Keratinocyte (primary cell): ENCODE data around the gene S100A7. TPM values are rescaled to one million over a fixed set of nuclear protein-coding genes. Genes with fewer than 3 reads are reported as not detected.
"Not testable (repeated sequence)": the region's sequence is repeated elsewhere in the genome, so short reads cannot be mapped to it uniquely, and the experiment has no call there.

ENCODE experiments used
- DNase-seq: peaks from one replicate; pipeline ENCODE4 v3.0.0-alpha.2; 2011; ENCODE audit warnings: low read depth, missing footprints, low spot score
- FAIRE-seq: peaks from 2 replicates; lab custom pipeline; 2011; peaks lifted over from hg19 to GRCh38; lab: Jason Lieb, UNC
- H2AFZ ChIP-seq: 2 replicates; pipeline ENCODE4 v1.6.0; 2012; ENCODE audit warnings: low read length, control low read depth, inconsistent platforms; ENCODE audit not compliant: control insufficient read depth
- H3K27ac ChIP-seq: 2 replicates; pipeline ENCODE4 v1.5.1; 2011; ENCODE audit warnings: low read length; ENCODE audit not compliant: control insufficient read depth, insufficient read depth
- H3K27me3 ChIP-seq: 3 replicates; pipeline ENCODE4 v1.6.0; 2011; ENCODE audit warnings: low read length; ENCODE audit not compliant: control insufficient read depth, insufficient read depth; ENCODE audit errors: extremely low read depth
- H3K36me3 ChIP-seq, 2 experiments: 2 replicates in 1 of 2; 3 replicates in 1 of 2; pipeline ENCODE4 v1.5.1; 2011; ENCODE audit warnings: low read length in 2 of 2, mild to moderate bottlenecking in 1 of 2; ENCODE audit not compliant: control insufficient read depth in 2 of 2, insufficient read depth in 2 of 2; ENCODE audit errors: extremely low read depth in 1 of 2
- H3K4me1 ChIP-seq: 3 replicates; pipeline ENCODE4 v1.5.1; 2011; ENCODE audit warnings: low read length; ENCODE audit not compliant: control insufficient read depth, insufficient read depth; ENCODE audit errors: extremely low read depth
- H3K4me2 ChIP-seq: 3 replicates; pipeline ENCODE4 v1.6.0; 2011; ENCODE audit warnings: low read depth, low read length; ENCODE audit not compliant: control insufficient read depth, insufficient read depth; ENCODE audit errors: extremely low read depth
- H3K4me3 ChIP-seq, 3 experiments: fragments of 200-600 bp in 1 of 3; sonication (generic) in 1 of 3; 2 replicates in 2 of 3; 3 replicates in 1 of 3; pipeline ENCODE4 v1.5.1; 2011 to 2016; ENCODE audit warnings: low read length in 3 of 3, mild to moderate bottlenecking in 3 of 3, control low read depth in 2 of 3, inconsistent platforms in 1 of 3, low read depth in 1 of 3, mixed read lengths in 1 of 3, mixed run types in 1 of 3, moderate library complexity in 1 of 3; ENCODE audit not compliant: control insufficient read depth in 2 of 3, insufficient read depth in 2 of 3; ENCODE audit errors: extremely low read depth in 1 of 3
- H3K79me2 ChIP-seq: 2 replicates; pipeline ENCODE4 v1.6.0; 2012; ENCODE audit warnings: low read length; ENCODE audit not compliant: control insufficient read depth, insufficient read depth
- H3K9ac ChIP-seq: 3 replicates; pipeline ENCODE4 v1.6.0; 2011; ENCODE audit warnings: low read length; ENCODE audit not compliant: control insufficient read depth, insufficient read depth; ENCODE audit errors: extremely low read depth
- H3K9me1 ChIP-seq: 3 replicates; pipeline ENCODE4 v1.6.0; 2011; ENCODE audit warnings: low read length; ENCODE audit not compliant: control insufficient read depth, insufficient read depth; ENCODE audit errors: extremely low read depth
- H3K9me3 ChIP-seq: 2 replicates; pipeline ENCODE4 v1.5.1; 2012; ENCODE audit warnings: low read depth, low read length; ENCODE audit not compliant: control insufficient read depth
- H4K20me1 ChIP-seq: 3 replicates; pipeline ENCODE4 v1.6.0; 2011; ENCODE audit warnings: low read length; ENCODE audit not compliant: control insufficient read depth, insufficient read depth; ENCODE audit errors: extremely low read depth
- CTCF ChIP-seq, 3 experiments: IDR thresholded peaks in 1 of 3; conservative IDR thresholded peaks in 1 of 3; optimal IDR thresholded peaks in 1 of 3; 2 replicates in 2 of 3; 3 replicates in 1 of 3; pipeline versions ENCODE3 to v1.5.1; 2011; ENCODE audit warnings: low read length in 3 of 3, mild to moderate bottlenecking in 3 of 3, moderate library complexity in 2 of 3, control low read depth in 1 of 3, inconsistent platforms in 1 of 3; ENCODE audit not compliant: insufficient read depth in 2 of 3; ENCODE audit errors: extremely low read depth in 1 of 3
- EZH2 ChIP-seq: IDR thresholded peaks from one replicate; pipeline ENCODE4 v1.6.1; 2012; ENCODE audit warnings: inconsistent platforms, mild to moderate bottlenecking, low read length, moderate library complexity
- dilution Hi-C: fragments of 300-500 bp; cut with MboI; formaldehyde crosslinking; loops from one replicate; pipeline ENCODE4 v1.7.0; 2020; ENCODE audit warnings: low sequenced_read_pairs; ENCODE audit not compliant: extremely low pct_ligation_motif_present
- polyA plus RNA-seq, 5 experiments: library from polyadenylated mRNA; depleted of rRNA in 3 of 5; stranded (reverse) in 3 of 5; stranded (forward) in 1 of 5; unstranded in 1 of 5; fragments of >200 nt; gene quantifications; 1 replicate in 1 of 5; 2 replicates in 3 of 5; 3 replicates in 1 of 5; pipeline versions ENCODE4 v1.2.1 to v1.2.3, GENCODE V29; 2011 to 2012; ENCODE audit warnings: missing spikeins in 2 of 5, low read depth in 1 of 5, low replicate concordance in 1 of 5

The S100A7 gene
- polyA plus RNA-seq, 1 donor (not counting 4 experiments of a cell fraction or from before 2014, with no cell fraction given): 31.2 TPM

- TF ChIP-seq CTCF (optimal IDR thresholded peaks at IDR 0.05 in 1 of 3, IDR thresholded peaks at IDR 0.05 in 1 of 3, conservative IDR thresholded peaks at IDR 0.05 in 1 of 3; ENCODE audit: extremely low read depth in 1 of 3, insufficient read depth in 2 of 3, low read length in 3 of 3) (no peak), EZH2 (no peak)
These were observed 6.5 kb upstream of the S100A7 start for GRCh38 chr1:153466908-153467307.

GRCh38 chr1:153465811-153466636, 5.6 kb upstream of the S100A7 start:
- Histone ChIP-seq H3K9me3 (no peaks in the 10 kb centered on the region), H3K36me3 (no peaks in the 10 kb centered on the region), H4K20me1 (no peaks in the 10 kb centered on the region), H3K4me3 (no peak overlapping the region), H3K79me2 (no peaks in the 10 kb centered on the region), H3K9me1 (no peaks in the 10 kb centered on the region), H3K9ac (no peak overlapping the region), H2AFZ (no peak overlapping the region), H3K27me3 (no peaks in the 10 kb centered on the region), H3K4me1 (peaks cover 5% of the 10 kb centered on the region), H3K27ac (no peak overlapping the region), H3K4me2 (no peak overlapping the region)
- dilution Hi-C loops: no loop called here
- DNase-seq (no peak), FAIRE-seq (peak; percentile 58)
- TF ChIP-seq CTCF (optimal IDR thresholded peaks at IDR 0.05 in 1 of 3, IDR thresholded peaks at IDR 0.05 in 1 of 3, conservative IDR thresholded peaks at IDR 0.05 in 1 of 3; ENCODE audit: extremely low read depth in 1 of 3, insufficient read depth in 2 of 3, low read length in 3 of 3) (peak; percentile 79 to 91 (median 83)), EZH2 (no peak)

More at GRCh38 chr1:153466908-153467307, 6.5 kb upstream of the S100A7 start:
- no peak overlapping the region for H3K4me2 ChIP-seq
- DNase-seq: no peak
- H3K9me3 ChIP-seq: no peaks in the 10 kb centered on the region
- no peak overlapping the region for H3K4me3 ChIP-seq
- H3K27me3 ChIP-seq: no peaks in the 10 kb centered on the region
- no peaks in the 10 kb centered on the region for H3K79me2 ChIP-seq
- peaks cover 5% of the 10 kb centered on the region for H3K4me1 ChIP-seq
- FAIRE-seq: no peak
- dilution Hi-C loops: no loop called here
- no peaks in the 10 kb centered on the region for H3K9me1 ChIP-seq
- no peaks in the 10 kb centered on the region for H4K20me1 ChIP-seq
- H3K27ac ChIP-seq: no peak overlapping the region
- H3K9ac ChIP-seq: no peak overlapping the region
- H3K36me3 ChIP-seq: no peaks in the 10 kb centered on the region
- H2AFZ ChIP-seq: no peak overlapping the region

- H3K9ac ChIP-seq, H3K4me3 ChIP-seq, H3K9me3 ChIP-seq, dilution Hi-C loops, FAIRE-seq, H3K9me1 ChIP-seq, H3K36me3 ChIP-seq, H3K4me1 ChIP-seq, H3K79me2 ChIP-seq, H2AFZ ChIP-seq, H3K4me2 ChIP-seq, H3K27ac ChIP-seq, DNase-seq, H4K20me1 ChIP-seq: not testable (repeated sequence)
- H3K27me3 ChIP-seq: peaks cover 13% of the 10 kb centered on the region
These were observed 2.3 kb upstream of the S100A7 start for GRCh38 chr1:153462741-153463140.
